Heart left ventricle (tissue), 13 donors: ENCODE data around the gene IFRD2.

Source experiments
- CTCF ChIP-seq, 12 donors: fragments of 200-600 bp; sonication (generic) in 4 of 12; IDR thresholded peaks; one replicate each; pipeline versions ENCODE4 v1.5.0 to v1.8.0; 2018 to 2022; ENCODE audit warnings: antibody characterized with exemption in 12 of 12, mild to moderate bottlenecking in 5 of 12
- POLR2A ChIP-seq, 2 donors: fragments of 450-650 bp; IDR thresholded peaks; one replicate each; pipeline ENCODE4 v1.6.1; 2017; ENCODE audit warnings: antibody characterized with exemption in 2 of 2, mild to moderate bottlenecking in 2 of 2, moderate library complexity in 2 of 2
- donor health status: ischemic (EF 13 %, LVEDD 7.1; RV severe dilation, severe dysfunction).
- donor health status: DM: no; HTN: yes; CAD: no.
- donor health status: DM: no; HTN: no; CAD: no.
- donor health status: ischemic (EF 25% LVEDD 6.9; RV normal size, moderate dysfunction).
- donor health status: ischemic (EF 25% LVEDD 5.7; RV mildly dilated, moderate dysfunction).
- donor health status: ischemic (EF 35%, LVEDD 5.7; RV mildly dilated, moderate dysfunction).
- donor health status: nonischemic (EF 11% LVEDD 7.7; RV severe dilation, severe dysfunction).
- donor health status: DM: yes; HTN: yes; CAD: no.
- donor health status: PGD.
- donor health status: ischemic (EF 29% LVEDD 5.4; RV normal size, mild dysfunction).
- donor health status: nonischemic (EF 23%, LVEDD 6.1; RV moderate dilation, normal function).

GRCh38 chr3:50276762-50277101 is 15.5 kb downstream of the IFRD2 start:
- TF ChIP-seq CTCF (IDR thresholded peaks at IDR 0.05) (no peak), POLR2A (IDR thresholded peaks at IDR 0.05) (no peak)
